ENCODE measurements around the gene UTS2R.
"Not testable (repeated sequence)": the region's sequence is repeated elsewhere in the genome, so short reads cannot be mapped to it uniquely, and the experiment has no call there.

Gene UTS2R

GRCh38 chr17:82410014-82410716 is 38.6 kb downstream of the UTS2R start:
- DNase-seq = no peak

- DNase-seq = no peak
Observed at GRCh38 chr17:82411396-82412053, 40.0 kb downstream of the UTS2R start.

GRCh38 chr17:82412081-82412480 is 40.5 kb downstream of the UTS2R start:
- not testable (repeated sequence) for DNase-seq

GRCh38 chr17:82412535-82413520 is 41.3 kb downstream of the UTS2R start:
- DNase-seq = peak; percentile 48 to 57

- DNase-seq = peak; percentile 79
Observed at GRCh38 chr17:82414548-82415281, 43.1 kb downstream of the UTS2R start.

- DNase-seq = no peak
Observed at GRCh38 chr17:82415336-82415735, 43.8 kb downstream of the UTS2R start.

GRCh38 chr17:82415786-82416185 is 44.2 kb downstream of the UTS2R start:
- DNase-seq = no peak

- no peak for DNase-seq
Observed at GRCh38 chr17:82416264-82416663, 44.7 kb downstream of the UTS2R start.

- DNase-seq = peak; percentile 15 to 28
Observed at GRCh38 chr17:82416771-82417170, 45.2 kb downstream of the UTS2R start.

- DNase-seq = peak; percentile 78 to 91
Observed at GRCh38 chr17:82418001-82418986, 46.7 kb downstream of the UTS2R start, which contains the start of the genes HEXD and OGFOD3. TSS of gene HEXD (plus strand) at chr17:82418347. CDS start at chr17:82419800, 1,453 bp downstream. TSS of gene OGFOD3 (minus strand) at chr17:82418586. CDS start at chr17:82418485, 101 bp downstream.

GRCh38 chr17:82419540-82419939 is 48.0 kb downstream of the UTS2R start:
- no peak for DNase-seq

GRCh38 chr17:82424001-82424862 is 52.7 kb downstream of the UTS2R start:
- peak; percentile 53 to 55 for DNase-seq

- DNase-seq = no peak
Observed at GRCh38 chr17:82424863-82425159, 53.2 kb downstream of the UTS2R start.
